Measurements from ENCODE around the gene MAPK6.
"Not testable (repeated sequence)": the region's sequence is repeated elsewhere in the genome, so short reads cannot be mapped to it uniquely, and the experiment has no call there.

The MAPK6 gene

DNA sequence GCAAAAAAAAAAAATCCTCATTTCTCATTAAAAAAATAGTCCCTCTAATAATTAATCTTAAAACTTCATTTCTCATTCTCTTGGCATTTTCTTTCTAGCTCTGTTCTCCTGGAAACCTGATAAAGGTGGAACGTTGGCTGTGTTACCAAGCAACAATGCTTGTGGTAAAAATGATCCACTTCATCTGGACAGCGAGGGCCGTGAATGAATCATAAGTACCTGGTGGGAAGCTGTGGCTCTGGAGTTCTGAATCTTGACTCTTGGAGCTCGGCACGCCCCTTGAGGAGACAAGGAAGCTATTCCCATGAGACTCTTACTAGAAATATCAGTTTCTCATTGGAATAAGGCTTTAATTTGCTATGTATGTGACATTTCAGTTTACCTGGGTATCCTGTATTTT lies 61.0 kb downstream of the MAPK6 start:
- DNase-seq (ENCODE audit: low read depth in 2 of 2), result no peak

DNA sequence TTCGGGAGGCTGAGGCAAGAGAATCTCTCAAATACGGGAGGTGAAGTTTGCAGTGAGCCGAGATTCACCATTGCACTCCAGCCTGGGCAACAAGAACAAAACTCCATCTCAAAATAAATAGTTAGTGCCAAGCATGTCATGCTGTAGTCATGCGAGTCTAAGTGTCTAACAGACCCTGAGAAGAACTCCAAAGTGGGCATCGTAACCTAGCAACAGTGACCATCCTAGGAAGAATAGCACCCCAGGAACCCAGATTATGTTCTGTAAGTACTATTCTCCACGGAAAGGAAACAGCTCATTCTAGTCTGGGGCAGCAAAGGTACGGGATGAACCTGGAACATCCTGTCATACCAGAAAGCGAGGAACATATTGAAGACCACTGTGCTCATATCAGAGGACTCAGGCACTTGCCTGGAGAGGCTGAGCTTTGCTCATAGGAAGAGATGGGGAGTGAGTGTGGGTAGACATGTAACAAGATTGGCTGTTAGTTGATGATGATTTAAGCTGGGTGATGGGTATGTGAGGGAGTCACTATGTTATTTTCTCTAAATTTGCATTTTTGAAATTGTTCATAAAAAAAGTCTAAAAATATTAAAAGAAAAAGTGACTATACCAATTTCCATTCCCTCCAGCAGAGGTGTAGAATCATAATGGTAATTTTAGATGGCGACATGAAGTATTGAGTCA lies 61.8 kb downstream of the MAPK6 start:
- no peak for DNase-seq (ENCODE audit: low read depth in 2 of 2)

DNA sequence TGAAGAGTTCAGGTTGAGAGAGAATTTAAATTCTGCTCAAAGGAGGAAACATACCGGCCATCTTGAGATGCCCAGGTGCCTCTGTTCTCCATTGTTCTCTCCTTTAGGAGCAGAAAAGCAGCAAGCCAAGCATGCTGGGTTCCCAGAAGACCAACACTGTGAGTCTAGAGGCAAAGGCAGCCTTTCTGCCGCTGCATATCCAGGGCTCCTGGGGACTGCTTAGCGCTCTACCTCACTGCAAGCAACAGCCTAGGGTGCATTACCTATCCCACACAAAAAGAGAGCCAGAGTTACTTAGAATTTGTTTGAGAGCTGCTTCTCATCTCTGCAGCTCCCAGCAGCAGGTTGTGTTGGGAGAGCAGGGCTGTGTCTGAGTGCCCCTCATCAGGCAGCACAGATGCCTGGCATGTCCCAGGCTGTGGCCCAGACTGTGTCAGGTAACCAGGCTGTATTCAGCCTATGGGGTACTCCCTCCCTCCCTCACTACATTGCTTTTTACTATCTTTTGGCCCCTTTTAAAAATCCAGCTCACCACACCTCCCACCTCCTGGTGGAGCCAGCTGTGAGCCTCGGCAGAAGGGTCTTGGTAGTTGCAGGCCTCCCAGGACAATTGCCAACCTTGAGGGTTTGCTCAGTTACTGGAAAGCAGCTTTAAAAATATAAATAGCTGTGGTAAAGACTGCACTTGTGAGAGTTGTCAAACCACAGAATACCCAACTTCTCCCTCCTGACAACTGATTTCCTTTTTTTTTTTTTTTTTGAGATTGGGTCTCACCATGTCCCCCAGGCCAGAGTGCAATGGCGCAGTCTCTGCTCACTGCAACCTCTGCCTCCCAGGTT lies 63.4 kb downstream of the MAPK6 start:
- no peak for DNase-seq (ENCODE audit: low read depth in 2 of 2)

DNA sequence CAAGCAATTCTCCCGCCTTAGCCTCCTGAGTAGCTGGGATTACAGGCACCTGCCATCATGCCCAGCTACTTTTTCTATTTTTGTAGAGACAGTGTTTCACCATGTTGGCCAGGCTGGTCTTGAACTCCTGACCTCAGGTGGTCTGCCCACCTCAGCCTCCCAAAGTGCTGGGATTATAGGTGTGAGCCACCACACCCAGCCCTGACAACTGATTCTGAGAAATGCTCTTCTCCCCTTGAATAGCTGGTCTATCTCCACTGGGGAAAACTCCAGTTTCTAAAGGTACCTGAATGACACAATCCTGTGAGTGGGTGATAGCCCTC lies 64.0 kb downstream of the MAPK6 start:
- not testable (repeated sequence) for DNase-seq (ENCODE audit: low read depth in 2 of 2)

DNA sequence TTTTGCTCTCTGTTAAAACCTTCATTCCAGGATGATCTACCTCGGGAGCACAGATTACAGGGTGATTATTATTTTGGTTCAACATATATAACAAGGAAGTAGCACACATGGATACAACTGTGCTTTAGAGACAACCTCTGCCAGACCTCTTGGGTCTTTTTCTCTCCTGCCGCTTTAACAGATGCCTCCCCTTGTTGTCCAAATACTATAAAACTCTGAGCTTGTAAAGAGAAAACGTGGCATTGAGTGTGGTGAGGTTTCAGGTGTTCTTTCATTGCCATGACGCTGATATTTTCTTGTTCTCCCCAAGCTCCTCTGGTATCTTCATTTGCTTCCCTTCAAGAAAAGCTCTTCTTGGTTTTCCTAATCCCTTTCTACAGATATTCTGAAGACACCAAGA lies 64.6 kb downstream of the MAPK6 start:
- no peak for DNase-seq (ENCODE audit: low read depth in 2 of 2)

DNA sequence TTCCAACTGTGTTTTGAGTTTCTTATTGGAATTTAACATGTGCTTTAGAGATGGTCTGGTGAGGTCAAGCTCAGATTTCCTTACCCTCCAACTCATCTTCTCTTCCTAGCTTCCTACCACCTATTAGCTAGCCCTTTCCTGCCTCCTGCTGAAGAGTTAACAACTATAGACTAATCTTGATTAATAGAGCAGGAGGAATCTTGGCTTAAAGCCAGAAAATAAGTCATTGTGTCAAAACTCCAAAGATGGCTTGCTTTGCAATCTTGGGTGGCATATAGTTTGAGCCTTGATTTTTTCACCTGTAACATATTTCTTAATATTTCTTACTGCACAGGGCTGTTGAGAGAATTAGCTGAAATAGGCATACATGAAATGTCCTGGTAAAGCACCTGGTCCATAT lies 66.3 kb downstream of the MAPK6 start:
- no peak for DNase-seq (ENCODE audit: low read depth in 2 of 2)

DNA sequence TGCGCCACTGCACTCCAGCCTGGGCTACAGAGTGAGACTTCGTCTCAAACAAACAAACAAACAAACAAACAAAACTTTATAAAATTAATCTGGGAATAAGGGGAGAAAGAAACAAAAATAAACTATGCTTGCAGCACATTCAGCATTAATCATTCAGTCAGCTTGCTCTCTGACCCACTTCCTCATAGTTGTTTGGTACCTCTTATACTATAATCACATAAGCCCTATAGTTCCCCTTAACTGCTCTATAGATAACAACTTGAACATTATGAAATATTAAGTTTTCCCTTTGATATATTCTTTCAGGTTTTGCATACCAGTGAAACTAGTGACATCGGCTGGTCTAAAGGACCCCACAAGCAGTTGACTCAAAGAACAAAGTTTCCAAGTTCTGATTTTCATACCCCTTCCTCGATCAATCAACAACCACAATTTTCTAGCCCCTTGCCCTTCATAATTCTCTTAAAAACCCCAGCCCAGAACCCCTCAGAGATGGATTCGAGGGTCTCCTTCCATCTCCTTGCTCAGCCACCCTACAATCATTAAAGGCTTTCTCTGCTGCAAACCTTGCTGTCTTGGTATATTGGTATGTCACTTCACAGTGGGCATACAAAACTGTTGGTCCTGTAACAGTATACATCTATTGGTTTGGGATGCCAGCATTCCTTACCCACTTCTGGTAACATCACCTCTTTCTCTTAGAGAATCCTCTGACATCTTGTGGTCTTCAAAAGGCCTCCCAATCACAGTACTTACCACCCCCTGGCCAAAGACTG lies 67.2 kb downstream of the MAPK6 start:
- no peak for DNase-seq (ENCODE audit: low read depth in 2 of 2)

DNA sequence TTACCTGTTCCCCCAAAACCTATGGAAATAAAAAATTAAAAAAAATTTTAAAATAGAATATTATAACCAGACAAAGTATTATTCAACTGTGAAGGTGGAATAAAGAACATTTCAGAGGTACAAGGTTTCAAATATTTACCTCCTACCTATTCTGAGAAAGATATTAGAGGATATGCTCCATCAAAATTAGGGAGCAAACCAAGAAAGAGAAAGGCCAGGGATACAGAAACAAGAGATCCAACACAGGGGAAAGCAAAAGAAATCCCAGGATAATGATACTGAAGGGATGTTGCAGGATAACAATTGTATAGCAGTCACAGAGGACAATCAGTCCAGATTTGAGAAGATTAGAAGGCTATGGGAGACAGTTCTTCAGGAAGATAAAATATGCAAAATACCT lies 71.2 kb downstream of the MAPK6 start:
- DNase-seq (ENCODE audit: low read depth in 2 of 2), result no peak

DNA sequence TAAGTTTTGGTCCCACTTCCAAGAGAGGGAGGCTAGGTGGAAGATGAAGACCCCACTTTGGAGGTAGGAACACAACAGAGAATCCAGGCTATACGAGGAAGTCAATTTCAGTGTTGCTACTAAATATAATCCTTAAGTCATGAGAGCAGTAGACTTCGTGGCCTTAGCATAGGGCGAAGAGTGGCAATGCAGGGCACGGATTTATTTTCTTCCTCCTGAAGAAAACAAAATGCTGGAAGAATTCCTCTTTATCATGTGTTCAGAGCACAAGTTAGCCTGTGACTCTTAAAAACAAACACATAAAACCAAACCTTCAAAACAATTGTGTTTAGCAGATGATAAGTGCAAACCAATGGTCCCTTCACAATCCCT lies 74.1 kb downstream of the MAPK6 start:
- no peak for DNase-seq (ENCODE audit: low read depth in 2 of 2)

DNA sequence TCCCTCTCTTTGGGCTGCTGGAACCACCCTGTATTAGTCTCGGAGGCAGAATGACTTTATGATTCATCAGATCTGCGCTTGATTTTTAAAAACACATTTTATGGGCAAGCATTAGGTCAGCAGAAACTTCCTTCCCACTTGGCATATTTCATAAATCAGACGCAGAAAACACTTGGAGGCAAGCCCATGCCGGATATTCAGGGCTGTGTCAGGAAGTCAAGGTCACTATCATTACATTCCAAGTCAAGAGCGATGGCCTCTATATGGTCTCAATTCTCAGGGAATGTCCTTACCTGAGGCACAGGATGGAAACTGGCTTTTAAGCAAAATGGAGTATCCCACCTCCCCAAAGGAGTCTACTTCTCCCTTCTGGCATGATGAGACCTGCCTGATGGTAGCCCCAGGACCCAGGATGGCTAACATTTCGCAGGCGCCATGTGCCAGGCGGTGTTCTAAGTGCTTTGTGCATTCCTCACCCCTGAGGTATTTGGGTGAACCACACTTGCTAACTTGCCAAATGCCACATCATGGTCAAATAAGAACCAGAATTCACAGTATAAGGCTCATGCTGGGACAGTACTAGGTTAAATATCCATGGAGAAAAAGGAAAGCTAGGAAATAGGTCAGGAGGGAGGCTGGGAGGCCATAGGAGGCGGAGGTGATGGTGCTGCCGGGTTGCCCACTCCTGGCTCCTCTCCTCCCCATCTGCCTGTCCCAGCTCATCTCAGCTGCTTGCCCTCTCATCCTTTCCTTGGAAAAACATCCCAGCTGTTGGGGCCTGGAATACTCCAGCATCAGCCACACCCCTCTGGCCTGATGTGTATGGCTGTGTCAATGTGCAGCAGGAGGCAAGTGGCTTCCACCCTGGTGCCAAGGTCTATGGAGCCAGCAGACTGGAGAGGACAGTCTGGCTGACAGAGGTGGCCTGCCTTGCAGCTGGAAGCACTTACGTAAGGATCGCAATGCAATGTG lies 74.8 kb downstream of the MAPK6 start:
- no peak for DNase-seq (ENCODE audit: low read depth in 2 of 2)

DNA sequence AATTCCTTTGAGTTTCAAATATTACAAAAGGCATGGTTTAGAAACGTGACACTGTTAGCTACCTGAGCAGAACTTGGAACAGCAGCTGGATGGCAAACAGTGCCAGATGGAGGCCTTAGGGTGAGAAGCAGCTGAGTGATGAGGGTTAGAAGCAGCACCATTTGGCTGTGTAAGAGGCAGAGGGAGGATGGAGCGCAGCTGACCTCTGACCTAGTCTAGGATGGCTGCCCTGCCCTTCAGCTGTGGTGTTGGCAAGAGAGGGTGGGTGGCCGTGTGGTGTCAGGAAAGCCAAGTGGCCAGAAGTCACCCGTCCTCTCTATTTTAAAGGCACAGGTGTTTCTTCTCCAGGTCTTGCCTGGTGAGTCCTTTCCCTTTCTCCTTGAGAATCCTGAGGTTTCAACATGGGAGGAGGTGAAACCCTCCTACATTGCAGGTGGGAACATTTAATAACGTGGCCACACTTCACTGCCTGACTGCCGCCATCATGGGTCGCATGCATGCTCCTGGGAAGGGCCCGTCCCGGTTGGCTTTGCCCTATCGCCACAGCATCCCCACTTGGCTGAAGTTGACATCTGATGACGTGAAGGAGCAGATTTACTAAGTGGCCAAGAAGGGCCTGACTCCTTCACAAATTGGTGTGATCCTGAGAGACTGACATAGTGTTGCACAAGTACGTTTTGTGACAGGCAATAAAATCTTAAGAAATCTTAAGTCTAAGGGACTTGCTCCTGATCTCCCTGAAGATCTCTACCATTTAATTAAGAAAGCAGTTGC lies 76.0 kb downstream of the MAPK6 start:
- DNase-seq (ENCODE audit: low read depth in 2 of 2), result no peak

DNA sequence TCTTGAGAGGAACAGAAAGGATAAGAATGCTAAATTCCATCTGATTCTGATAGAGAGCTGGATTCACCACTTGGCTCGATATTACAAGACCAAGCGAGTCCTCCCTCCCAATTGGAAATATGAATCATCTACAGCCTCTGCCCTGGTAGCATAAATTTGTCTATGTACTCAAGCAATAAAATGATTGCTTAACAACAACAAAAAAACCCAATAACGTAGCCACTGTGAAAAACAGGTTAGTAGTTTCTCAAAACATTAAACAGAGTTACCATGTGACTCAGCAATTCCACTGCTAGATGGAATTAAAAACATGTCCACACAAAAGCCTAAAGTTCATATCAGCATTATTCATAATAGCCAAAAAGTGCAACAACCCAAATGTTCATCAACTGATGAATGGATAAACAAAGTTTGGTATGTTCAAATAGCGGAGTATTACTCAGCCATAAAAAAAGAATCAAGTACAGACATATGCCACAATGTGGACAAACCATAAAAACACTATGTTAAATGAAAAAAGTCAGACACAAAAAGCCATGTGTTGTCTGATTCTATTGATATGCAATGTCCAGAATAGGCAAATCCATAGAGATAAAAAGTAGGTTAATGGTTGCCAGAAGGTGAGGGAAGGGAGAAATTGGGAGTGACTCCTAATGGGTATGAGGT lies 76.7 kb downstream of the MAPK6 start:
- no peak for DNase-seq (ENCODE audit: low read depth in 2 of 2)

DNA sequence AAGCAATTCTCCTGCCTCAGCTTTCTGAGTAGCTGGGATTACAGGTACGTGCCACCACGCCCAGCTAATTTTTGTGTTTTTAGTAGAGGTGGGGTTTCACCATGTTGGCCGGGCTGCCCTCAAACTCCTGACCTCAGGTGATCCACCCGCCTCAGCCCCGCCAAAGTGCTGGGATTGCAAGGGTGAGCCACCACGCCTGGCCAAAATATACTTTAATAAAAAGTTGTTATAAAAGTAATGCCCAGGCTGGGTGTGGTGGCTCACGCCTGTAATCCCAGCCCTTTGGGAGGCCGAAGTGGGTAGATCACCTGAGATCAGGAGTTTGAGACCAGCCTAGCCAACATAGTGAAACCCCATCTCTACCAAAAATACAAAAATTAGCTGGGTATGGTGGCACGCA lies 77.5 kb downstream of the MAPK6 start:
- not testable (repeated sequence) for DNase-seq (ENCODE audit: low read depth in 2 of 2)

DNA sequence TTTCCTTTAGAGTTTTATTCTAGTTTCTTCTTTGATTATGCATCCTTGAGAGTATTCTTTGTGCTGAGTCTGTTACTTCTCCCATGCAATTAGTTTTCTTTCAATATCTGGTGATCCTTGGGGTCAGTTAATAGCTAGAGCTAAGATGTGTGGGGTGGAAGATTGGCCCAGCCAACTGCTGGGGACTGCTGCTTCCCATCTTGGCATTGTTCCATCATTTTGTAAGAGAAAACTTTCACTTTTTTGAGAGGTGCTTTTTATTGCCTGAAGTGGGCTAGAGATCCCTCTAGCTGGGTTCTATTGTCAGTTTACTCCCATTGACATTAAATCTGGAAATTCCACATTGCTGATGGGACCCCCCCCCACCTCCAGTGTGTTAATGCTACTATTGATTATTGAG lies 78.2 kb downstream of the MAPK6 start:
- DNase-seq (ENCODE audit: low read depth in 2 of 2), result no peak

DNA sequence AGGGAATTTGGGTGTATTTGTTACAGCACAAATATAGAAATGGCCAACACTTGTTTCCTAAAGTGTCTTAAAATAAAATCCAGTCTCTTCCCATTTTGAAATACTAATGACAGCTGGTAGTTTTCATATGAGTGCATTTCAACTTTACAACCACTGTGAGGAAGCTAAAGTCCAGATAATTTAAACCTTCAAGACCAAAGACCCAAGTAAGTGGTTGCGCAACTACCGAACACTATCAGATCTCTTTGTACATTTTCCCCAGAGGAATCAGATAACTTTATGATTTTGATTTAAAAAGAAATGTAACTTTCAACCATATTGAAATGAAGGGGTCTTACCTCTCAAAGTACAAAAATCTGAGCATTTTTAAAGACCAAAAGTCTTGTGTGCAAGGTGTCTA lies 79.3 kb downstream of the MAPK6 start:
- no peak for DNase-seq (ENCODE audit: low read depth in 2 of 2)

DNA sequence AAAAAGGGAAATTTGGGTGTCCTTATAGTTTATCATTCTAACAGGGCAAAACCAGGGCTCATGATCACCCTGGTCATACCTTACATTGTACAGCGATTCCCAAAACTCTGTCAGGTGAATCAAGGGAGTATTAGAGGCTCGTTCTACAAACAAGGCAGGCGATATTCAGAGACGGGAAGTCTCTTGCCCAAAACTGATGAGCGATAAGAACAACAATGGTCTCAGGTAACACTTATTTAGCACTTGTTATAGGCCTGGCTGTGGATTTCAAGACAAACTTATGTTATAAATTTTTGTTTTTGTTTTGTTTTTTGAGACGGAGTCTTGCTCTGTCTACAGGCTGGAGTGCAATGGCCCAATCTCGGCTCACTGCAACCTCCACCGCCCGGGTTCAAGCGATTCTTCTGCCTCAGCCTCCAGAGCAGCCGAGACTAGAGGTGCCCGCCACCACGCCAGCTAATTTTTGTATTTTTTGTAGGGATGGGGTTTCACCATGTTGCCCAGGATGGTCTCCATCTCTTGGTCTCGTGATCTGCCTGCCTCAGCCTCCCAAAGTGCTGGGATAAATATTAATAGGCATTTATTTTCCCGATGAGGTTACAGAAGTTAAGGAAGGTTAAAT lies 80.7 kb downstream of the MAPK6 start:
- DNase-seq (ENCODE audit: low read depth in 2 of 2), result no peak

DNA sequence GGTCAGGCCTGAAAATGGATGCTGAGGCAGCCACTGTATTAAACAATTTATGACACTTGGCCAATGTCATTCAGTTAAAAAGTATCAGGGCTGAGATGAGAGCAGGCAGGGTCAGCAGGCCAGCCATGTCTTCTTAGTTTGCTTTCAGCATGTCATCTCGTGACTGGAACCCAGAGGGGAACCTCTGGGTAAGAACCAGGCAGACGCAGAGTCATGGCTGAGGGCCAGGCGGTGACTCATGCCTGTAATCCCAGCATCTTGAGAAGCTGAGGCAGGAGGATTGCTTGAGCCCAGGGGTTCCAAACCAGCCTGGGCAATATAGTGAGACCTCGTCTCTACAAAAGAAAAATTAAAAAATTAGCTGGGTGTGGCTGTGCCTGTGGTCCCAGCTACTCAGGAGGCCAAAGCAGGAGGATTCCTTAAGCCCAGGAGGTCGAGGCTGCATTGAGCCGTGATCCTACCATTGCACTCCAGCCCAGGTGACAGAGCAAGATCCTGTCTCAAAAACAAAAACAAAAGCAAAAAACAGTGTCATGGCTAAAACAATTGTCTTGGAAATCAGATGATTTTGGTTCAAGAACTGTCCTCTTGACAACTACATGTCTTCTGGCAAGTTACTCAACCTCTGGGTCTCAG lies 81.9 kb downstream of the MAPK6 start:
- DNase-seq (ENCODE audit: low read depth in 2 of 2), result no peak

DNA sequence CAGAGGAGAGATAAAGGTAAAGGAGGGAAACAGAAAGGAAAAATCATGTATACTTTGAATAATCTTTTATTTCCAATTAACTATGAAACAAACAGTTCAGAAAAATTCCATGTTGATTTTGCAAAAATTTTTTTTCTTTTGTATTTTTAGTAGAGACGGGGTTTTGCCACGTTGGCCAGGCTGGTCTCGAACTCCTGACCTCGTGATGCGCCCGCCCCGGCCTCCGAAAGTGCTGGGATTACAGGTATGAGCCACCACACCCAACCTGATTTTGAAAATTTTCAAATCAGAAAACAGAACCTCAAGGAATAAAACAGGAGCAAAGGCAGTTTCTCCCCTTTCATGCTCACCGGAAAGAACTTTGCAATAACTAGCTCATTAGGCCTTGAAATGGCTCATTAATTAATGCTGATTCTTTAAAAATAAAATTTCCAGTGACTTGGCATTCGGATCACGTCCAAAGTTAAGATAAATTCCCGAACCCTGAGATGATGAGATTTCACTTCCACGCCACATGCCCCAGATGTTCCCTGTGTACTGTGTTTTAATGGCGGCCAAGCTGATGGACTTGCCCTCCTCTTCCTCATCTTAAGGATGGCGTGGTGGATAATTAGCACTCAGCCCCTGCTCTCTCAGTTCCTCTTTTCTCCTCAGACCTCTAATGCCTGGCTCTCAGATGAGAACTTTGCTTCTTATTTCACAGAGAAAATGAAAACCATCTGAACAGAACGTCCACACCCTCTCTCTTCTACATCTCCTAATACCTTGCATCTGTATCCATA lies 82.7 kb downstream of the MAPK6 start:
- DNase-seq (ENCODE audit: low read depth in 2 of 2), result no peak

DNA sequence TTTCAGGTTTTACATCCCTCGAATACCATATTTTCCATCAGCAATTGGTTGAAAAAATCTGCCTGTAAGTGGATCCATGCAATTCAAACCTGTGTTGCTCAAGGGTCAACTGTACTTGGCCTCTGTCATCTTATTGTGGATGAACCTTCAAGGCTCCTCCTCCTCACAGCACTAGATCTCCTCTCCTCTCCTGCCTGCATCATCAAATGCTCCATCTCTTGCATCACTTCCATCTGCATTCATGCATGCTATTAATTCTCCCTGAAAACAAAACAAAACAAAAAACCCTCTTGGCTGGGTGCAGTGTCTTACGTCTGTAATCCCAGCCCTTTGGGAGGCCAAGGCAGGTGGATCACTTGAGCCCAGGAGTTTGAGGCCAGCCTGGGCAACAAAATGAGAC lies 83.4 kb downstream of the MAPK6 start:
- no peak for DNase-seq (ENCODE audit: low read depth in 2 of 2)

Measured in stimulated activated CD8-positive, alpha-beta memory T cell treated with anti-CD3 and anti-CD28 coated beads, Interleukin-15, amount 100 ng/mL, for 48 hours (primary cell).